ENCODE data around the gene OLFM1. TPM values are rescaled to one million over a fixed set of nuclear protein-coding genes. Genes with fewer than 3 reads are reported as not detected.

OLFM1 gene
- total and polyA plus RNA-seq, 3 experiments from 2014 or later, result not detected

GRCh38 chr9:135095470-135096407 is 8.3 kb downstream of the OLFM1 start:
- Histone ChIP-seq H3K9me3 (ENCODE audit: low read length) (no peaks in the 10 kb centered on the region), H3K36me3 (ENCODE audit: insufficient read depth, low read length) (no peaks in the 10 kb centered on the region), H3K27ac (ENCODE audit: low read depth, low read length) (no peak overlapping the region), H3K27me3 (ENCODE audit: insufficient read depth, low read length, poor library complexity, severe bottlenecking) (no peaks in the 10 kb centered on the region), H3K4me3 (ENCODE audit: low read length) (no peak overlapping the region), H3K4me1 (ENCODE audit: insufficient read depth, low read length) (no peaks in the 10 kb centered on the region)
- Mint-ChIP-seq H3K36me3 (no peaks in the 10 kb centered on the region), H3K27ac (no peak overlapping the region), H3K27me3 (peaks cover 15 to 65% of the 10 kb centered on the region in 2 donors), H3K4me1 (no peaks in the 10 kb centered on the region), H3K4me3 (no peak overlapping the region), H3K9me3 (peaks cover 0 to 1% (median 0%) of the 10 kb centered on the region in 5 donors)
- POLR2A ChIA-PET, result no interaction called here
- peak in 1 of 5 donors; percentile 20 for DNase-seq
- CTCF ChIA-PET, result no interaction called here

- Histone ChIP-seq H3K4me1 (ENCODE audit: insufficient read depth, low read length) (no peaks in the 10 kb centered on the region), H3K27ac (ENCODE audit: low read depth, low read length) (no peak overlapping the region), H3K27me3 (ENCODE audit: insufficient read depth, low read length, poor library complexity, severe bottlenecking) (no peaks in the 10 kb centered on the region), H3K4me3 (ENCODE audit: low read length) (no peak overlapping the region), H3K36me3 (ENCODE audit: insufficient read depth, low read length) (no peaks in the 10 kb centered on the region), H3K9me3 (ENCODE audit: low read length) (no peaks in the 10 kb centered on the region)
- H3K27me3 Mint-ChIP-seq, result peaks cover 15 to 68% of the 10 kb centered on the region in 2 donors
- DNase-seq, result no peak
- ChIA-PET POLR2A (no interaction called here), CTCF (no interaction called here)
- no peak overlapping the region for H3K27ac Mint-ChIP-seq
- H3K9me3 Mint-ChIP-seq, result peaks cover 0 to 1% (median 0%) of the 10 kb centered on the region in 5 donors
- H3K4me1 Mint-ChIP-seq, result no peaks in the 10 kb centered on the region
- no peak overlapping the region for H3K4me3 Mint-ChIP-seq
- no peaks in the 10 kb centered on the region for H3K36me3 Mint-ChIP-seq
Observed at GRCh38 chr9:135096408-135096895, 9.0 kb downstream of the OLFM1 start.

- CTCF ChIA-PET, result no interaction called here
- DNase-seq, result no peak
Observed at GRCh38 chr9:135098400-135099105, 11.1 kb downstream of the OLFM1 start.

GRCh38 chr9:135099574-135099973 is 12.1 kb downstream of the OLFM1 start:
- DNase-seq, result no peak
- no peaks in the 10 kb centered on the region for H3K9me3 ChIP-seq (ENCODE audit: low read length)
- H3K27ac Mint-ChIP-seq, result no peak overlapping the region
- H3K27me3 ChIP-seq (ENCODE audit: insufficient read depth, low read length, poor library complexity, severe bottlenecking), result no peaks in the 10 kb centered on the region
- H3K4me1 Mint-ChIP-seq, result no peaks in the 10 kb centered on the region
- POLR2A ChIA-PET, result no interaction called here
- CTCF ChIA-PET, result no interaction called here
- no peaks in the 10 kb centered on the region for H3K36me3 ChIP-seq (ENCODE audit: insufficient read depth, low read length)
- H3K27me3 Mint-ChIP-seq, result peaks cover 21 to 57% of the 10 kb centered on the region in 2 donors
- no peak overlapping the region for H3K4me3 ChIP-seq (ENCODE audit: low read length)
- no peak overlapping the region for H3K4me3 Mint-ChIP-seq
- no peaks in the 10 kb centered on the region for H3K4me1 ChIP-seq (ENCODE audit: insufficient read depth, low read length)
- no peaks in the 10 kb centered on the region for H3K36me3 Mint-ChIP-seq
- H3K27ac ChIP-seq (ENCODE audit: low read depth, low read length), result no peak overlapping the region
- H3K9me3 Mint-ChIP-seq, result no peaks in the 10 kb centered on the region

More at GRCh38 chr9:135098400-135099105, 11.1 kb downstream of the OLFM1 start:
- Mint-ChIP-seq H3K4me3 (no peak overlapping the region), H3K27ac (no peak overlapping the region), H3K9me3 (no peaks in the 10 kb centered on the region), H3K36me3 (no peaks in the 10 kb centered on the region), H3K4me1 (no peaks in the 10 kb centered on the region), H3K27me3 (peaks cover 19 to 60% of the 10 kb centered on the region in 2 donors)
- Histone ChIP-seq H3K4me1 (ENCODE audit: insufficient read depth, low read length) (no peaks in the 10 kb centered on the region), H3K27ac (ENCODE audit: low read depth, low read length) (no peak overlapping the region), H3K36me3 (ENCODE audit: insufficient read depth, low read length) (no peaks in the 10 kb centered on the region), H3K9me3 (ENCODE audit: low read length) (no peaks in the 10 kb centered on the region), H3K27me3 (ENCODE audit: insufficient read depth, low read length, poor library complexity, severe bottlenecking) (no peaks in the 10 kb centered on the region), H3K4me3 (ENCODE audit: low read length) (no peak overlapping the region)
- POLR2A ChIA-PET, result no interaction called here

GRCh38 chr9:135100241-135100681 is 12.8 kb downstream of the OLFM1 start:
- POLR2A ChIA-PET, result no interaction called here
- Mint-ChIP-seq H3K4me1 (no peaks in the 10 kb centered on the region), H3K27ac (peak overlapping the region in 1 of 8 donors; percentile 14), H3K9me3 (no peaks in the 10 kb centered on the region), H3K36me3 (no peaks in the 10 kb centered on the region), H3K4me3 (no peak overlapping the region), H3K27me3 (peaks cover 20 to 61% of the 10 kb centered on the region in 2 donors)
- H3K4me3 ChIP-seq (ENCODE audit: low read length), result no peak overlapping the region
- H3K9me3 ChIP-seq (ENCODE audit: low read length), result no peaks in the 10 kb centered on the region
- no peak for DNase-seq
- H3K4me1 ChIP-seq (ENCODE audit: insufficient read depth, low read length), result no peaks in the 10 kb centered on the region
- CTCF ChIA-PET, result no interaction called here
- H3K27ac ChIP-seq (ENCODE audit: low read depth, low read length), result no peak overlapping the region
- no peaks in the 10 kb centered on the region for H3K27me3 ChIP-seq (ENCODE audit: insufficient read depth, low read length, poor library complexity, severe bottlenecking)
- no peaks in the 10 kb centered on the region for H3K36me3 ChIP-seq (ENCODE audit: insufficient read depth, low read length)

GRCh38 chr9:135100725-135101410 is 13.4 kb downstream of the OLFM1 start:
- Mint-ChIP-seq H3K4me1 (no peaks in the 10 kb centered on the region), H3K36me3 (no peaks in the 10 kb centered on the region), H3K27ac (no peak overlapping the region), H3K27me3 (peaks cover 19 to 57% of the 10 kb centered on the region in 2 donors), H3K9me3 (no peaks in the 10 kb centered on the region), H3K4me3 (no peak overlapping the region)
- ChIA-PET CTCF (no interaction called here), POLR2A (no interaction called here)
- no peaks in the 10 kb centered on the region for H3K27me3 ChIP-seq (ENCODE audit: insufficient read depth, low read length, poor library complexity, severe bottlenecking)
- no peaks in the 10 kb centered on the region for H3K9me3 ChIP-seq (ENCODE audit: low read length)
- DNase-seq, result no peak
- no peaks in the 10 kb centered on the region for H3K4me1 ChIP-seq (ENCODE audit: insufficient read depth, low read length)
- H3K36me3 ChIP-seq (ENCODE audit: insufficient read depth, low read length), result no peaks in the 10 kb centered on the region
- no peak overlapping the region for H3K27ac ChIP-seq (ENCODE audit: low read depth, low read length)
- H3K4me3 ChIP-seq (ENCODE audit: low read length), result no peak overlapping the region

GRCh38 chr9:135101486-135101885 is 14.0 kb downstream of the OLFM1 start:
- ChIA-PET POLR2A (no interaction called here), CTCF (no interaction called here)
- Histone ChIP-seq H3K27me3 (ENCODE audit: insufficient read depth, low read length, poor library complexity, severe bottlenecking) (no peaks in the 10 kb centered on the region), H3K36me3 (ENCODE audit: insufficient read depth, low read length) (no peaks in the 10 kb centered on the region), H3K9me3 (ENCODE audit: low read length) (no peaks in the 10 kb centered on the region), H3K27ac (ENCODE audit: low read depth, low read length) (no peak overlapping the region), H3K4me1 (ENCODE audit: insufficient read depth, low read length) (no peaks in the 10 kb centered on the region), H3K4me3 (ENCODE audit: low read length) (no peak overlapping the region)
- DNase-seq, result no peak
- Mint-ChIP-seq H3K27me3 (peaks cover 21 to 54% of the 10 kb centered on the region in 2 donors), H3K27ac (no peak overlapping the region), H3K4me3 (no peak overlapping the region), H3K9me3 (no peaks in the 10 kb centered on the region), H3K36me3 (no peaks in the 10 kb centered on the region), H3K4me1 (no peaks in the 10 kb centered on the region)

GRCh38 chr9:135101926-135102325 is 14.5 kb downstream of the OLFM1 start:
- Mint-ChIP-seq H3K9me3 (no peaks in the 10 kb centered on the region), H3K4me1 (no peaks in the 10 kb centered on the region), H3K4me3 (no peak overlapping the region), H3K27me3 (peaks cover 23 to 50% of the 10 kb centered on the region in 2 donors), H3K36me3 (no peaks in the 10 kb centered on the region), H3K27ac (no peak overlapping the region)
- Histone ChIP-seq H3K36me3 (ENCODE audit: insufficient read depth, low read length) (no peaks in the 10 kb centered on the region), H3K4me1 (ENCODE audit: insufficient read depth, low read length) (no peaks in the 10 kb centered on the region), H3K4me3 (ENCODE audit: low read length) (no peak overlapping the region), H3K9me3 (ENCODE audit: low read length) (no peaks in the 10 kb centered on the region), H3K27ac (ENCODE audit: low read depth, low read length) (no peak overlapping the region), H3K27me3 (ENCODE audit: insufficient read depth, low read length, poor library complexity, severe bottlenecking) (no peaks in the 10 kb centered on the region)
- CTCF ChIA-PET, result no interaction called here
- DNase-seq, result no peak
- POLR2A ChIA-PET, result no interaction called here
